SK-N-SH (cell line): ENCODE results near the gene RASD2. TPM values are rescaled to one million over a fixed set of nuclear protein-coding genes. Genes with fewer than 3 reads are reported as not detected.

Source experiments
- CTCF ChIA-PET: fragments of 300-600, 350-600 bp; formaldehyde crosslinking; extraction: SDS; loops from one replicate; lab custom pipeline; 2021; lab: Yijun Ruan, JAX
- POLR2A ChIA-PET: fragments of 350-600 bp; sonication (Branson Sonifier 250); formaldehyde crosslinking; extraction: SDS; loops from one replicate; lab custom pipeline; 2020; ENCODE audit warnings: antibody characterized with exemption, inconsistent platforms; lab: Yijun Ruan, JAX
- DNase-seq: peaks from one replicate; pipeline ENCODE4 v3.0.0; 2012
- H2AFZ ChIP-seq: fragments of 200-600 bp; sonication (generic); 2 replicates; pipeline ENCODE4 v1.8.1; 2016; ENCODE audit warnings: antibody characterized with exemption, mild to moderate bottlenecking, low read depth
- H3F3A ChIP-seq: fragments of 200-600 bp; sonication (generic); replicated peaks from 2 replicates; pipeline ENCODE3; 2016; ENCODE audit warnings: antibody characterized with exemption, mild to moderate bottlenecking; ENCODE audit not compliant: insufficient read depth
- H3K27ac ChIP-seq, 2 experiments: fragments of 200-500 bp in 1 of 2; fragments of 200-600 bp in 1 of 2; sonication (Bioruptor generic) in 1 of 2; sonication (generic), shearing (Covaris generic) in 1 of 2; 2 replicates each; pipeline versions ENCODE4 v1.5.1 to v1.6.1; 2014 to 2016; ENCODE audit warnings: low read depth in 2 of 2, inconsistent platforms in 1 of 2, low read length in 1 of 2, mild to moderate bottlenecking in 1 of 2, mixed read lengths in 1 of 2
- H3K27me3 ChIP-seq: fragments of 200-600 bp; sonication (generic), shearing (Covaris generic); 2 replicates; pipeline ENCODE4 v1.6.1; 2016; ENCODE audit warnings: mixed run types; ENCODE audit not compliant: insufficient read depth
- H3K36me3 ChIP-seq, 2 experiments: fragments of 200-500 bp in 1 of 2; fragments of 200-600 bp in 1 of 2; sonication (Bioruptor generic) in 1 of 2; sonication (generic) in 1 of 2; replicated peaks in 1 of 2; 2 replicates each; pipeline versions ENCODE3 to v1.5.1; 2014 to 2016; ENCODE audit warnings: low read length in 1 of 2, mild to moderate bottlenecking in 1 of 2; ENCODE audit not compliant: insufficient read depth in 2 of 2, control insufficient read depth in 1 of 2
- H3K4me1 ChIP-seq, 2 experiments: fragments of 200-500 bp in 1 of 2; fragments of 200-600 bp in 1 of 2; sonication (Bioruptor generic) in 1 of 2; sonication (generic), shearing (Covaris generic) in 1 of 2; 2 replicates each; pipeline versions ENCODE4 v1.5.1 to v1.6.1; 2014 to 2016; ENCODE audit warnings: low read depth in 1 of 2, low read length in 1 of 2, mixed run types in 1 of 2; ENCODE audit not compliant: insufficient read depth in 2 of 2, control insufficient read depth in 1 of 2
- H3K4me2 ChIP-seq: fragments of 200-600 bp; sonication (generic), shearing (Covaris generic); 2 replicates; pipeline ENCODE4 v1.6.1; 2017; ENCODE audit warnings: mixed run types
- H3K4me3 ChIP-seq, 2 experiments: fragments of 200-500 bp in 1 of 2; fragments of 200-600 bp in 1 of 2; sonication (Bioruptor generic) in 1 of 2; sonication (generic), shearing (Covaris generic) in 1 of 2; 2 replicates each; pipeline versions ENCODE4 v1.5.1 to v1.8.1; 2014 to 2016; ENCODE audit warnings: low read depth in 2 of 2, inconsistent platforms in 1 of 2, low read length in 1 of 2, mild to moderate bottlenecking in 1 of 2, mixed read lengths in 1 of 2, moderate library complexity in 1 of 2
- H3K79me2 ChIP-seq: fragments of 200-600 bp; sonication (generic); 2 replicates; pipeline ENCODE4 v1.8.1; 2017; ENCODE audit warnings: mild to moderate bottlenecking; ENCODE audit not compliant: insufficient read depth
- H3K9ac ChIP-seq: fragments of 200-600 bp; sonication (generic); 2 replicates; pipeline ENCODE4 v1.6.1; 2017; ENCODE audit warnings: mixed run types
- H3K9me2 ChIP-seq: fragments of 200-600 bp; sonication (generic); 2 replicates; pipeline ENCODE4 v1.6.1; 2017; ENCODE audit warnings: mixed run types
- H3K9me3 ChIP-seq: fragments of 200-600 bp; sonication (generic); 2 replicates; pipeline ENCODE4 v1.6.1; 2017; ENCODE audit warnings: mixed run types, mild to moderate bottlenecking, moderate library complexity
- H4K20me1 ChIP-seq: fragments of 200-600 bp; sonication (generic); 2 replicates; pipeline ENCODE4 v1.6.1; 2017; ENCODE audit warnings: mild to moderate bottlenecking, mixed run types; ENCODE audit not compliant: insufficient read depth
- CTCF ChIP-seq: fragments of 200-600 bp; sonication (generic); IDR thresholded peaks from 2 replicates; pipeline ENCODE4 v1.6.1; 2017; ENCODE audit warnings: antibody characterized with exemption, mild to moderate bottlenecking, moderate library complexity
- FOSL2 ChIP-seq: IDR thresholded peaks from 2 replicates; pipeline ENCODE4 v1.4.0; 2012; ENCODE audit warnings: low read depth, mild to moderate bottlenecking, moderate library complexity, borderline replicate concordance
- FOXM1 ChIP-seq: IDR thresholded peaks from 2 replicates; pipeline ENCODE4 v1.4.0; 2012; ENCODE audit warnings: low read depth, mild to moderate bottlenecking
- GABPA ChIP-seq: IDR thresholded peaks from 2 replicates; pipeline ENCODE4 v1.4.0; 2012; ENCODE audit warnings: low read depth, mild to moderate bottlenecking
- MEF2A ChIP-seq: IDR thresholded peaks from 2 replicates; pipeline ENCODE4 v1.4.0; 2012; ENCODE audit warnings: low read depth, borderline replicate concordance
- NFIC ChIP-seq: IDR thresholded peaks from 2 replicates; pipeline ENCODE4 v1.4.0; 2012; ENCODE audit warnings: borderline replicate concordance
- PBX3 ChIP-seq: IDR thresholded peaks from 2 replicates; pipeline ENCODE4; 2012
- TCF12 ChIP-seq: IDR thresholded peaks from 2 replicates; pipeline ENCODE4 v1.4.0; 2012
- USF1 ChIP-seq: IDR thresholded peaks from 2 replicates; pipeline ENCODE4 v1.4.0; 2012; ENCODE audit warnings: low read depth, borderline replicate concordance
- ZBTB33 ChIP-seq: IDR thresholded peaks from 2 replicates; pipeline ENCODE4 v1.4.0; 2012; ENCODE audit warnings: low read depth, borderline replicate concordance
- WGBS: methylation state at CpG from one replicate; pipeline ENCODE4 v1.1.6; 2017; ENCODE audit warnings: low lambda C conversion rate; 5-methylcytosine and 5-hydroxymethylcytosine counted together
- polyA plus RNA-seq, 3 experiments: library from polyadenylated mRNA; depleted of rRNA; stranded (reverse); fragments of >200 nt; gene quantifications; 2 replicates each; pipeline ENCODE4 v1.2.3, GENCODE V29; 2012

RASD2 gene
- polyA plus RNA-seq, 1 of the 3 experiments (the other 2 are of a cell fraction): 0.30 TPM

GRCh38 chr22:35568751-35569739, 28.4 kb downstream of the RASD2 start:
- Histone ChIP-seq H3K36me3 (no peaks in the 10 kb centered on the region), H3K4me3 (no peak overlapping the region), H3K4me1 (peaks cover 9 to 25% of the 10 kb centered on the region in 2 experiments; a peak in 3 of 4 replicates), H4K20me1 (no peaks in the 10 kb centered on the region), H3K27me3 (no peaks in the 10 kb centered on the region), H2AFZ (0 out of 2 replicates have a peak overlapping the region, but pooled peaks have one; percentile 6), H3K27ac (peak overlapping the region in 1 of 2 experiments; percentile 52; a peak in 2 of 4 replicates), H3K9ac (peak overlapping the region; percentile 18; the same call in 1 of the 2 replicates), H3K4me2 (peak overlapping the region; percentile 34; the same call in 1 of the 2 replicates), H3K79me2 (no peaks in the 10 kb centered on the region), H3F3A (peaks cover 13% of the 10 kb centered on the region)
- ChIA-PET CTCF (interaction anchor here (0.9 to 2.2 kb wide), 5 partner anchors 11 to 138 kb away, joined by 3 to 12 read pairs (median 4); no protein-coding TSS in a partner anchor), POLR2A (no interaction called here)
- WGBS: 63% methylated on average over 17 of the region's 17 CpGs
- TF ChIP-seq MEF2A: no peak
- peak; percentile 80 for TF ChIP-seq PBX3
- no peak for TF ChIP-seq CTCF
- TF ChIP-seq TCF12: 0 out of 2 replicates have a peak, but pooled peaks have one; percentile 16
- TF ChIP-seq ZBTB33: no peak
- TF ChIP-seq NFIC: peak; percentile 70; the same call in 1 of the 2 replicates
- TF ChIP-seq FOSL2: peak; percentile 12; the same call in 1 of the 2 replicates
- TF ChIP-seq, all 33 proteins: peak for 4
- Histone ChIP-seq H3K9me2 (no peaks in the 10 kb centered on the region), H3K9me3 (no peaks in the 10 kb centered on the region)
- DNase-seq: no peak

GRCh38 chr22:35569916-35570315, 29.3 kb downstream of the RASD2 start:
- DNase-seq: no peak

More at GRCh38 chr22:35569916-35570315, 29.3 kb downstream of the RASD2 start:
- WGBS: 97% methylated on average over 13 of the region's 13 CpGs
- no peak for TF ChIP-seq GABPA
- TF ChIP-seq FOXM1: no peak
- no peak for TF ChIP-seq FOSL2
- no peak for TF ChIP-seq ZBTB33
- TF ChIP-seq USF1: no peak
- Histone ChIP-seq H3K4me2 (no peak overlapping the region), H2AFZ (no peak overlapping the region), H3F3A (peaks cover 13% of the 10 kb centered on the region), H3K4me1 (peaks cover 9 to 18% of the 10 kb centered on the region in 2 experiments; a peak in 3 of 4 replicates), H3K9me3 (no peaks in the 10 kb centered on the region), H3K4me3 (no peak overlapping the region), H3K27ac (peak overlapping the region in 1 of 2 experiments; percentile 52; a peak in 1 of 4 replicates), H3K9me2 (no peaks in the 10 kb centered on the region), H3K27me3 (no peaks in the 10 kb centered on the region), H4K20me1 (no peaks in the 10 kb centered on the region), H3K9ac (no peak overlapping the region), H3K36me3 (no peaks in the 10 kb centered on the region), H3K79me2 (no peaks in the 10 kb centered on the region)
- POLR2A ChIA-PET: no interaction called here
- CTCF ChIA-PET: interaction anchor here (0.7 to 2.2 kb wide), 4 partner anchors 13 to 195 kb away, joined by 3 to 12 read pairs (median 6); no protein-coding TSS in a partner anchor
